GM18499 (cell line): ENCODE data around the gene RPL9.
A peak's percentile ranks its signal among the peaks of the same experiment; 100 is the strongest.
"Not testable (repeated sequence)": the region's sequence is repeated elsewhere in the genome, so short reads cannot be mapped to it uniquely, and the experiment has no call there.

Experiments used
- ATAC-seq: cut with Tn5 transposase; IDR thresholded peaks from one replicate; pipeline ENCODE4 v1.9.1; 2021; ENCODE audit warnings: moderate number of reproducible peaks; ENCODE audit not compliant: insufficient read depth, unreplicated experiment

Gene RPL9

DNA sequence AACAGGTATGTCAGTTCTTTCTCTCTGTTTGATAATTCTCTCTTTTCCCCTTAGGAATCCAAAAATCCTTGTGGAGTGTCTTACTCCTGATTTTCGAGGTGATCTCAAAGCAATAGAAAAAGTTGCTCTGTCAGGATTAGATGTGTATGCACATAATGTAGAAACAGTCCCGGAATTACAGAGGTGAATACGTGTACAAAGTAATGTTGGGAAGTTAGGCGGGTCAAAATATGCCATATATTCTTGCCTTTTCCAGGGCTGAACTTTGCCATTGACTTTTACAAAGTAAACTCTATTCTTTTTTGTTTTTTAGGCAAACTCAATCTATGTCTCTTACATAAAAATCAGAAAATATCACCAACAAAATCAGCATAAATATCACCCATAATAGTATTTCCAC is 8.7 kb upstream of the RPL9 start:
- ATAC-seq: no peak

DNA sequence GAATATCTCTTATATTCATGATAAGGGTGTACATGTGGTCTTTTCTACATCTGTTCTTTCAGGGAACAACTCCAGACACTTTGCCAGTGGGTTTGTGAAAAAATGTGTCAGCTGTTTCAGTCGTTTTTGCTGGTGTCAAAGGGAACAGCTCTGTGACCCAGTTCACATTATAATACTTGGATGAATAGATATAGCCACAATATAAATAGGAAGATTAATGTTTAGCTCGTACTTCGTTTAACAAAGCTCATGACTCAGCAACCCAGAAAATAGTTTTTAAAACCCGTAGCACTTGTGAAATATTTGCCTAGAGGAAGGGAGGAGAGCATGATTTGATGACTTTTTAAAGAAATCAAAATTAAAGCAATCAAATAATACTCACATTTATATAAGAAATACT is 8.0 kb upstream of the RPL9 start:
- ATAC-seq: no peak

GRCh38 chr4:39464886-39465501 is 6.3 kb upstream of the RPL9 start:
- no peak for ATAC-seq

- not testable (repeated sequence) for ATAC-seq
Measured at GRCh38 chr4:39458161-39458504, 589 bp downstream of the RPL9 start.

DNA sequence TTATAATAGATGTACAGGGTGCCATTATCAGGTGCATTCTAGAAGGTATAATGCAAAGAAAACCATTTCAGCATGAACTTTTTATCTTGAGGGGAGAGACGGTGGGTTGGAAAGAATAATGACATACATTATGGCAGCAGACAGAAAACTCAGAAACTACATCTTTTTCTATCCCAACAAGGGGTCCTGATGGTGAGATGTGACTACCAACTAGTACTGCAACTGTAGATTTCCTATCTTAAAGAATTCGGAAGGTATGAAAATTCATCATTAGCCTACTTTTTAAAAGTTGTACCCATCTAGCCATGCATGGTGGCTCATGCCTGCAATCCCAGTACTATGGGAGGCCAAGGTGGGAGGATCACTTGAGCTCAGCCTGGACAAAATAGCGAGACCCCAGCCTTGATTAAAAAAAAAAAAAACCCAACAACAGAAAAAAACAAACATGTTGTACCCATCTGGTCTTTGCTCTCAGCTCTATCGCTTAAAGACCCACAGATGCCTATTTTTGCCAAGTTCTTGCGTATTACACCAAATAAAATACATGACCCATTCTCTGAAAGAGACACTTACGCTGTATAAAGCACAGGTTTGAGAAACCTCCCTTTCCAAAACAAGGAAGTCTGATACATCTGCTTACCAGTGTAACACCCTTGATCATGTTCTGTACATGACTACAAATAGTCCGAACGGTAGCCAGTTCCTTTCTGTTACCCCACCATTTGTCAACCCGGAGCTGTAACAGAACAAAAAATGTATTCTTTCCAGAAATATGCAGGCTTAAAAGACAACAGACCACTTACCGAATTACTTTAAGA is 1.6 kb downstream of the RPL9 start:
- no peak for ATAC-seq

- no peak for ATAC-seq
Measured at GRCh38 chr4:39455486-39455885, 3.2 kb downstream of the RPL9 start.

- ATAC-seq: no peak
Measured at GRCh38 chr4:39453738-39454137, 5.0 kb downstream of the RPL9 start.

DNA sequence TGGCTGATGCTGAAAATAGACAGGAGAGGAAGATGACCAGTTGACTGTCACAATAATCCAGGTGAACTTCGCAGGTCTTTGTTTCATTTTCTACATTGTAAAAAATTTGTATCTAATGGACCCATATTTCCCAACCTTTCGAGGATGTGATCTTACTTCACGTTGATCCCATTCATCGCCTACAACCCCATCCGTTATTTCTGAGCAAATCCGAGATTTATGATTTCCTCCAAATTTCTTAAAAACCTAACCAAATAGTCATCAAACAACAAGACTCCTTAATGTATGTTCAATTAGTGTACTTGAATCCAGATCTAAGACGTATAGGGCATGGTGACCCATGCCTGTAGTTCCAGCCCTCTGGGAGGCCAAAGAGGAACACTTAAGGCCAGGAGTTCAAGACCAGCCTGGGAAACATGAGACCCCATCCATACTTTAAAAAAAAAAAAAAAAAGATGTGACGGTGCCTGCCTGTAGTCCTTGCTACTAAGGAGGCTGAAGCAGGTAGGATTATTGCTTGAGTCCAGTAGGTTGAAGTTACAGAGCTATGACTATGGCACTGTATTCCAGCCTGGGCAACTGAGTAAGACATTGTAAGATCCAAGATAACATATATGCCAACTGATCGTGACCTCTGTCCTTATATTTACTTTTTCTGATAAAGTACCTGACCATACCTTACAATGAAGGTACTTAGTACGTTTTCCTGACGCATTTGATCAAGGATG is 5.7 kb downstream of the RPL9 start:
- no peak for ATAC-seq

GRCh38 chr4:39452153-39452859 is 6.4 kb downstream of the RPL9 start:
- ATAC-seq: no peak

- no peak for ATAC-seq
Measured at GRCh38 chr4:39451423-39452023, 7.2 kb downstream of the RPL9 start.

DNA sequence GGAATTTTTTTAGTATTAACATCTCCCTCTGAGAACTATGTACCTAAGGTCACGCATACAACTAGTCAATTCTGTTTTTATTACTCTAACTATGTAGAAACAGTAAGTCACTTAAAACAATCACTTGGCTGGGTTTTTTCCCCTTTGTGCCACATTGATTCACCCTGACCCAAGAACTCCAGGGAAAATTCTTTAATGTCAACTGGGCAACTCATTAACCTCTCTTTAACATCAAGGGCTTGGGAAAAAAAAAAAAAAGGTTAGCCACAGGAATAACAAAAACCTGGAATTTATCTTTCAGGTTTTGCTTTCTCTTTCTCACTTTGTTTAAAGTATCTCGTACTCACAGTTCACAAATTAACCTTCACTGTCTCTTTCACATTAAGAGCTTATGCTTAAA is 8.1 kb downstream of the RPL9 start:
- no peak for ATAC-seq

- ATAC-seq: peak; percentile 74
Measured at GRCh38 chr4:39446842-39447573, 11.7 kb downstream of the RPL9 start.

DNA sequence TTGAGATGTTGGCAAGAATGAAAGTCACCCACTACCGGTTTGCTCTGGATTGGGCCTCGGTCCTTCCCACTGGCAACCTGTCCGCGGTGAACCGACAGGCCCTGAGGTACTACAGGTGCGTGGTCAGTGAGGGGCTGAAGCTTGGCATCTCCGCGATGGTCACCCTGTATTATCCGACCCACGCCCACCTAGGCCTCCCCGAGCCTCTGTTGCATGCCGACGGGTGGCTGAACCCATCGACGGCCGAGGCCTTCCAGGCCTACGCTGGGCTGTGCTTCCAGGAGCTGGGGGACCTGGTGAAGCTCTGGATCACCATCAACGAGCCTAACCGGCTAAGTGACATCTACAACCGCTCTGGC is 12.3 kb downstream of the RPL9 start:
- no peak for ATAC-seq

GRCh38 chr4:39442998-39443397 is 15.7 kb downstream of the RPL9 start:
- no peak for ATAC-seq

GRCh38 chr4:39441593-39441992 is 17.1 kb downstream of the RPL9 start:
- ATAC-seq: no peak

- no peak for ATAC-seq
Measured at GRCh38 chr4:39435659-39436563, 22.8 kb downstream of the RPL9 start.

GRCh38 chr4:39433878-39434492 is 24.7 kb downstream of the RPL9 start:
- ATAC-seq: no peak
